Vagina (tissue), 2 donors: Measurements from ENCODE around the gene DCUN1D2.

Source experiments
- POLR2AphosphoS5 ChIP-seq, 2 donors: sonication (generic); formaldehyde crosslinking; IDR thresholded peaks; one replicate each; pipeline ENCODE4 v1.9.0; 2017; ENCODE audit warnings: antibody characterized with exemption in 2 of 2, mild to moderate bottlenecking in 2 of 2, low read depth in 1 of 2; ENCODE audit not compliant: insufficient read depth in 1 of 2
- TF ChIP-seq, protein P1 (sequence below), 3 experiments: fragments of 450-650 bp in 2 of 3; fragments of 200-600 bp in 1 of 3; sonication (generic) in 1 of 3; IDR thresholded peaks; one replicate each; pipeline ENCODE4 v1.5.1; 2017 to 2019; ENCODE audit warnings: antibody characterized with exemption in 3 of 3, mild to moderate bottlenecking in 2 of 3, moderate library complexity in 2 of 3

DNA sequence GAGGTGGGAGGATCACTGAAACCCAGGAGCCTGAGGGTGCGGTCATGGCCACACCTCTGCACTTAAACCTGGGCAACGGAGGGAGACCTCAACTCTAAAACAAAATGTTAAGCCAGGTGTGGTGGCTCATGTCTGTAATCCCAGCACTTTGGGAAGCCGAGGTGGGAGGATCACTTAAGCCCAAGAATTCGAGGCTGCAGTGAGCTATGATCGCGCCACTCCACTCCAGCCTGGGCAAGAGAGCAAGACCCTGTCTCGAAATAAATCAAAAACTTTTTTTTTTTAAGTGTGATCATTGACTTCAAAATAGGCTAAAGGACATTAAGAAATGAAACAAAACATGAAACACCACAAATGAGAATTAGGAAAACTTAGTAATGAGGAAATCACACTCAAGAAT, 20.9 kb downstream of the DCUN1D2 start:
- TF ChIP-seq POLR2AphosphoS5 (IDR thresholded peaks at IDR 0.05; ENCODE audit: insufficient read depth in 1 of 2, low read depth in 1 of 2), result no peak
- TF ChIP-seq, protein P1, sequence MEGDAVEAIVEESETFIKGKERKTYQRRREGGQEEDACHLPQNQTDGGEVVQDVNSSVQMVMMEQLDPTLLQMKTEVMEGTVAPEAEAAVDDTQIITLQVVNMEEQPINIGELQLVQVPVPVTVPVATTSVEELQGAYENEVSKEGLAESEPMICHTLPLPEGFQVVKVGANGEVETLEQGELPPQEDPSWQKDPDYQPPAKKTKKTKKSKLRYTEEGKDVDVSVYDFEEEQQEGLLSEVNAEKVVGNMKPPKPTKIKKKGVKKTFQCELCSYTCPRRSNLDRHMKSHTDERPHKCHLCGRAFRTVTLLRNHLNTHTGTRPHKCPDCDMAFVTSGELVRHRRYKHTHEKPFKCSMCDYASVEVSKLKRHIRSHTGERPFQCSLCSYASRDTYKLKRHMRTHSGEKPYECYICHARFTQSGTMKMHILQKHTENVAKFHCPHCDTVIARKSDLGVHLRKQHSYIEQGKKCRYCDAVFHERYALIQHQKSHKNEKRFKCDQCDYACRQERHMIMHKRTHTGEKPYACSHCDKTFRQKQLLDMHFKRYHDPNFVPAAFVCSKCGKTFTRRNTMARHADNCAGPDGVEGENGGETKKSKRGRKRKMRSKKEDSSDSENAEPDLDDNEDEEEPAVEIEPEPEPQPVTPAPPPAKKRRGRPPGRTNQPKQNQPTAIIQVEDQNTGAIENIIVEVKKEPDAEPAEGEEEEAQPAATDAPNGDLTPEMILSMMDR (IDR thresholded peaks at IDR 0.05), result no peak
